WTC11 (cell line): ENCODE results near the gene GHR. TPM values are rescaled to one million over a fixed set of nuclear protein-coding genes. Genes with fewer than 3 reads are reported as not detected.

ENCODE experiments used
- ATAC-seq: fragments of 200-7000 bp; cut with Tn5 transposase; 2 replicates; pipeline ENCODE4 v1.10.0; 2021; ENCODE audit warnings: mild to moderate bottlenecking, moderate library complexity
- CTCF ChIA-PET: fragments of 300-600 bp; sonication (Branson Sonifier 250); formaldehyde crosslinking; loops from one replicate; lab custom pipeline; 2021; ENCODE audit warnings: antibody characterized with exemption; lab: Charles Lee
- POLR2A ChIA-PET: fragments of 350-600 bp; sonication (Branson Sonifier 250); formaldehyde crosslinking; loops from one replicate; lab custom pipeline; 2021; ENCODE audit warnings: antibody characterized with exemption; lab: Charles Lee
- DNase-seq: peaks from one replicate; pipeline ENCODE4 v3.0.0; 2021; ENCODE audit warnings: low spot score
- H3K27ac Mint-ChIP-seq: 2 replicates; pipeline ENCODE4 v1.8.0; 2021; ENCODE audit warnings: mixed read lengths
- H3K27me3 Mint-ChIP-seq: 2 replicates; pipeline ENCODE4 v1.8.0; 2021; ENCODE audit warnings: low read depth, mild to moderate bottlenecking, moderate library complexity, mixed read lengths
- H3K36me3 Mint-ChIP-seq: 2 replicates; pipeline ENCODE4 v1.8.0; 2021; ENCODE audit warnings: mixed read lengths
- H3K4me1 Mint-ChIP-seq: 2 replicates; pipeline ENCODE4 v1.8.0; 2022; ENCODE audit warnings: mixed read lengths
- H3K4me3 Mint-ChIP-seq: 2 replicates; pipeline ENCODE4 v1.8.0; 2021; ENCODE audit warnings: mild to moderate bottlenecking, moderate library complexity, mixed read lengths
- H3K9me3 Mint-ChIP-seq: 2 replicates; pipeline ENCODE4 v1.8.0; 2021; ENCODE audit warnings: mixed read lengths
- ATF3 ChIP-seq: sonication (generic); formaldehyde crosslinking; conservative IDR thresholded peaks from 2 replicates; pipeline ENCODE4 v1.8.1; 2022; ENCODE audit warnings: mild to moderate bottlenecking, missing genetic modification reagents
- CBFB ChIP-seq: sonication (generic); formaldehyde crosslinking; IDR thresholded peaks from 2 replicates; pipeline ENCODE4 v1.8.1; 2022; ENCODE audit warnings: mild to moderate bottlenecking, low read depth, missing genetic modification reagents
- ELF4 ChIP-seq: sonication (generic); formaldehyde crosslinking; IDR thresholded peaks from 2 replicates; pipeline ENCODE4 v1.8.1; 2022; ENCODE audit warnings: low read depth, mild to moderate bottlenecking, moderate library complexity, missing genetic modification reagents
- ETV6 ChIP-seq: sonication (generic); formaldehyde crosslinking; IDR thresholded peaks from 2 replicates; pipeline ENCODE4 v1.8.1; 2022; ENCODE audit warnings: mild to moderate bottlenecking, missing genetic modification reagents
- GRHL2 ChIP-seq: fragments of 250-450 bp; sonication (Bioruptor Pico); IDR thresholded peaks from 2 replicates; pipeline ENCODE4 v1.8.0; 2022; ENCODE audit warnings: mild to moderate bottlenecking, moderate library complexity; ENCODE audit not compliant: insufficient replicate concordance, severe bottlenecking
- GTF2I ChIP-seq: fragments of 250-450 bp; sonication (Bioruptor Pico); conservative IDR thresholded peaks from 2 replicates; pipeline ENCODE4 v1.4.0; 2021; ENCODE audit warnings: mild to moderate bottlenecking
- HMGA2 ChIP-seq: fragments of 250-450 bp; sonication (Bioruptor Pico); IDR thresholded peaks from 2 replicates; pipeline ENCODE4 v1.4.0; 2021; ENCODE audit warnings: mild to moderate bottlenecking, moderate library complexity
- IRF1 ChIP-seq: sonication (generic); formaldehyde crosslinking; IDR thresholded peaks from 2 replicates; pipeline ENCODE4 v1.8.0; 2023; ENCODE audit warnings: missing genetic modification reagents
- KAT7 ChIP-seq: sonication (generic); formaldehyde crosslinking; IDR thresholded peaks from 2 replicates; pipeline ENCODE4 v1.8.1; 2023; ENCODE audit warnings: missing genetic modification reagents, mild to moderate bottlenecking, borderline replicate concordance
- NFE2L1 ChIP-seq: sonication (generic); formaldehyde crosslinking; IDR thresholded peaks from 2 replicates; pipeline ENCODE4 v1.8.1; 2023; ENCODE audit warnings: missing genetic modification reagents
- NFYB ChIP-seq: sonication (generic); formaldehyde crosslinking; conservative IDR thresholded peaks from 2 replicates; pipeline ENCODE4 v1.8.0; 2022; ENCODE audit warnings: low read depth, missing genetic modification reagents
- PRRX2 ChIP-seq: fragments of 250-450 bp; sonication (Bioruptor Pico); IDR thresholded peaks from 2 replicates; pipeline ENCODE4 v1.8.0; 2021; ENCODE audit warnings: mild to moderate bottlenecking
- RELA ChIP-seq: sonication (generic); formaldehyde crosslinking; IDR thresholded peaks from 2 replicates; pipeline ENCODE4 v1.8.1; 2022; ENCODE audit warnings: missing genetic modification reagents, mild to moderate bottlenecking, borderline replicate concordance
- SMAD4 ChIP-seq: sonication (generic); formaldehyde crosslinking; IDR thresholded peaks from 2 replicates; pipeline ENCODE4 v1.8.0; 2022; ENCODE audit warnings: mild to moderate bottlenecking, missing genetic modification reagents
- SOX15 ChIP-seq: fragments of 250-450 bp; sonication (Bioruptor Pico); IDR thresholded peaks from 2 replicates; pipeline ENCODE4 v1.9.0; 2021; ENCODE audit warnings: mild to moderate bottlenecking
- TEAD4 ChIP-seq: sonication (generic); formaldehyde crosslinking; IDR thresholded peaks from 2 replicates; pipeline ENCODE4 v1.8.0; 2022; ENCODE audit warnings: mild to moderate bottlenecking, missing genetic modification reagents
- ZNF263 ChIP-seq: sonication (generic); formaldehyde crosslinking; IDR thresholded peaks from 2 replicates; pipeline ENCODE4 v1.8.1; 2022; ENCODE audit warnings: low read depth, mild to moderate bottlenecking, moderate library complexity, missing genetic modification reagents
- ZNF416 ChIP-seq: fragments of 250-450 bp; sonication (Bioruptor Pico); IDR thresholded peaks from 2 replicates; pipeline ENCODE4 v1.9.0; 2021; ENCODE audit warnings: mild to moderate bottlenecking, inconsistent platforms
- total RNA-seq: library from RNA; stranded (reverse); gene quantifications from 3 replicates; pipeline ENCODE4 v1.2.3, GENCODE V29; 2021
- TF ChIP-seq, protein P1 (sequence below): sonication (generic); formaldehyde crosslinking; IDR thresholded peaks from 2 replicates; pipeline ENCODE4 v1.8.0; 2023; ENCODE audit warnings: mild to moderate bottlenecking, missing genetic modification reagents
- TF ChIP-seq, protein P2 (sequence below): fragments of 200-600 bp; IDR thresholded peaks from 2 replicates; pipeline ENCODE4 v1.8.0; 2022; ENCODE audit warnings: antibody characterized with exemption
- TF ChIP-seq, protein P3 (sequence below): fragments of 250-450 bp; sonication (Bioruptor Pico); IDR thresholded peaks from 2 replicates; pipeline ENCODE4 v1.9.0; 2021; ENCODE audit warnings: mild to moderate bottlenecking
- TF ChIP-seq, protein P4 (sequence below): sonication (generic); formaldehyde crosslinking; IDR thresholded peaks from 2 replicates; pipeline ENCODE4 v1.8.0; 2022; ENCODE audit warnings: mild to moderate bottlenecking, missing genetic modification reagents
- TF ChIP-seq, protein P5 (sequence below): sonication (generic); formaldehyde crosslinking; IDR thresholded peaks from 2 replicates; pipeline ENCODE4 v1.8.0; 2022; ENCODE audit warnings: mild to moderate bottlenecking, missing genetic modification reagents

The GHR gene
- total RNA-seq, 1 experiment from 2014 or later: 0.57 TPM

DNA sequence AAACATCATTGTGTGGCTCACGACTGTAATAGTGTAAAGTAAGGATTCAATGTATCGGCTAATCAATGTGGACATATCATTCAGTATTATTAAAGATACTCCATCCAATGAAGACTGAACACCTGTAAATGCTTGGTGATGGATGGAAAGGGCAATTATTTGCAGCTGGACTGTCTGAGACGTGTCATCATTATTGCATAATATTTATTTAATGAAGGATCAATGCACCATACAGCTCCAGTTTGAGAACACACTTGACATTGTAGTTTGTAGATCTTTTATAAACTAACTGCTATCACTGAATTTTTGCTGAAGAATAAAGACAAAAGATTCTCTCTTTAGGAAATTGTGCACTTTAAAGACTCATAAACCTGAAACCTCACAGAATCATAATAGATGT, 215.7 kb downstream of the GHR start (continued):
- TF ChIP-seq, protein P1, sequence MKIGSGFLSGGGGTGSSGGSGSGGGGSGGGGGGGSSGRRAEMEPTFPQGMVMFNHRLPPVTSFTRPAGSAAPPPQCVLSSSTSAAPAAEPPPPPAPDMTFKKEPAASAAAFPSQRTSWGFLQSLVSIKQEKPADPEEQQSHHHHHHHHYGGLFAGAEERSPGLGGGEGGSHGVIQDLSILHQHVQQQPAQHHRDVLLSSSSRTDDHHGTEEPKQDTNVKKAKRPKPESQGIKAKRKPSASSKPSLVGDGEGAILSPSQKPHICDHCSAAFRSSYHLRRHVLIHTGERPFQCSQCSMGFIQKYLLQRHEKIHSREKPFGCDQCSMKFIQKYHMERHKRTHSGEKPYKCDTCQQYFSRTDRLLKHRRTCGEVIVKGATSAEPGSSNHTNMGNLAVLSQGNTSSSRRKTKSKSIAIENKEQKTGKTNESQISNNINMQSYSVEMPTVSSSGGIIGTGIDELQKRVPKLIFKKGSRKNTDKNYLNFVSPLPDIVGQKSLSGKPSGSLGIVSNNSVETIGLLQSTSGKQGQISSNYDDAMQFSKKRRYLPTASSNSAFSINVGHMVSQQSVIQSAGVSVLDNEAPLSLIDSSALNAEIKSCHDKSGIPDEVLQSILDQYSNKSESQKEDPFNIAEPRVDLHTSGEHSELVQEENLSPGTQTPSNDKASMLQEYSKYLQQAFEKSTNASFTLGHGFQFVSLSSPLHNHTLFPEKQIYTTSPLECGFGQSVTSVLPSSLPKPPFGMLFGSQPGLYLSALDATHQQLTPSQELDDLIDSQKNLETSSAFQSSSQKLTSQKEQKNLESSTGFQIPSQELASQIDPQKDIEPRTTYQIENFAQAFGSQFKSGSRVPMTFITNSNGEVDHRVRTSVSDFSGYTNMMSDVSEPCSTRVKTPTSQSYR (CRISPR knock-in tag): no peak
- no peak for TF ChIP-seq ETV6 (CRISPR knock-in tag)
- TF ChIP-seq, protein P2, sequence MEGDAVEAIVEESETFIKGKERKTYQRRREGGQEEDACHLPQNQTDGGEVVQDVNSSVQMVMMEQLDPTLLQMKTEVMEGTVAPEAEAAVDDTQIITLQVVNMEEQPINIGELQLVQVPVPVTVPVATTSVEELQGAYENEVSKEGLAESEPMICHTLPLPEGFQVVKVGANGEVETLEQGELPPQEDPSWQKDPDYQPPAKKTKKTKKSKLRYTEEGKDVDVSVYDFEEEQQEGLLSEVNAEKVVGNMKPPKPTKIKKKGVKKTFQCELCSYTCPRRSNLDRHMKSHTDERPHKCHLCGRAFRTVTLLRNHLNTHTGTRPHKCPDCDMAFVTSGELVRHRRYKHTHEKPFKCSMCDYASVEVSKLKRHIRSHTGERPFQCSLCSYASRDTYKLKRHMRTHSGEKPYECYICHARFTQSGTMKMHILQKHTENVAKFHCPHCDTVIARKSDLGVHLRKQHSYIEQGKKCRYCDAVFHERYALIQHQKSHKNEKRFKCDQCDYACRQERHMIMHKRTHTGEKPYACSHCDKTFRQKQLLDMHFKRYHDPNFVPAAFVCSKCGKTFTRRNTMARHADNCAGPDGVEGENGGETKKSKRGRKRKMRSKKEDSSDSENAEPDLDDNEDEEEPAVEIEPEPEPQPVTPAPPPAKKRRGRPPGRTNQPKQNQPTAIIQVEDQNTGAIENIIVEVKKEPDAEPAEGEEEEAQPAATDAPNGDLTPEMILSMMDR: no peak
- TF ChIP-seq ATF3 (CRISPR knock-in tag): no peak
- TF ChIP-seq RELA (CRISPR knock-in tag): no peak
- TF ChIP-seq IRF1: no peak
- TF ChIP-seq SOX15: no peak

DNA sequence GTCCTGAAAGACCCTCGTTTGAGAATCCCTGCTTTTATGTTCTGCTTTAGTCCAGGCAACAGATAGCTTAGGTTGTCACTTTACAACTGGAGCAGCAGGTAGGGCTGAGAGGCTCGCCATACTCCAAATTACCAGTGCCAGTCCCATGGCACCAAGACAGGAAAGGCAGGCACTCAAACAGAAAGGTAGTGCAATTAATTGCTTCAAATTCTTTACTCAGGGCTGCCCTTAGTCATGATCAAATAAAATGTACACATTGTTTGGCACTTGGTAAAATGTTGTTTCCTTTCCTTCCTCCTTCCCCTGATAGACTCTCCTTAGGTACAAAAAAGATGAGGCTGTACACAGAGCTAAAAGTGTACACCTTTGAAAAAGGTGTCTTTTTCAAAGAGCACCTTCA, 217.6 kb downstream of the GHR start:
- no peak overlapping the region for H3K4me3 Mint-ChIP-seq
- H3K27ac Mint-ChIP-seq: no peak overlapping the region
- DNase-seq: no peak
- no peaks in the 10 kb centered on the region for H3K27me3 Mint-ChIP-seq
- no peaks in the 10 kb centered on the region for H3K36me3 Mint-ChIP-seq
- ChIA-PET CTCF (no interaction called here), POLR2A (no interaction called here)
- no peak for TF ChIP-seq KAT7 (CRISPR knock-in tag)
- TF ChIP-seq, protein P3, sequence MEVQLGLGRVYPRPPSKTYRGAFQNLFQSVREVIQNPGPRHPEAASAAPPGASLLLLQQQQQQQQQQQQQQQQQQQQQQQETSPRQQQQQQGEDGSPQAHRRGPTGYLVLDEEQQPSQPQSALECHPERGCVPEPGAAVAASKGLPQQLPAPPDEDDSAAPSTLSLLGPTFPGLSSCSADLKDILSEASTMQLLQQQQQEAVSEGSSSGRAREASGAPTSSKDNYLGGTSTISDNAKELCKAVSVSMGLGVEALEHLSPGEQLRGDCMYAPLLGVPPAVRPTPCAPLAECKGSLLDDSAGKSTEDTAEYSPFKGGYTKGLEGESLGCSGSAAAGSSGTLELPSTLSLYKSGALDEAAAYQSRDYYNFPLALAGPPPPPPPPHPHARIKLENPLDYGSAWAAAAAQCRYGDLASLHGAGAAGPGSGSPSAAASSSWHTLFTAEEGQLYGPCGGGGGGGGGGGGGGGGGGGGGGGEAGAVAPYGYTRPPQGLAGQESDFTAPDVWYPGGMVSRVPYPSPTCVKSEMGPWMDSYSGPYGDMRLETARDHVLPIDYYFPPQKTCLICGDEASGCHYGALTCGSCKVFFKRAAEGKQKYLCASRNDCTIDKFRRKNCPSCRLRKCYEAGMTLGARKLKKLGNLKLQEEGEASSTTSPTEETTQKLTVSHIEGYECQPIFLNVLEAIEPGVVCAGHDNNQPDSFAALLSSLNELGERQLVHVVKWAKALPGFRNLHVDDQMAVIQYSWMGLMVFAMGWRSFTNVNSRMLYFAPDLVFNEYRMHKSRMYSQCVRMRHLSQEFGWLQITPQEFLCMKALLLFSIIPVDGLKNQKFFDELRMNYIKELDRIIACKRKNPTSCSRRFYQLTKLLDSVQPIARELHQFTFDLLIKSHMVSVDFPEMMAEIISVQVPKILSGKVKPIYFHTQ: no peak
- TF ChIP-seq, protein P4, sequence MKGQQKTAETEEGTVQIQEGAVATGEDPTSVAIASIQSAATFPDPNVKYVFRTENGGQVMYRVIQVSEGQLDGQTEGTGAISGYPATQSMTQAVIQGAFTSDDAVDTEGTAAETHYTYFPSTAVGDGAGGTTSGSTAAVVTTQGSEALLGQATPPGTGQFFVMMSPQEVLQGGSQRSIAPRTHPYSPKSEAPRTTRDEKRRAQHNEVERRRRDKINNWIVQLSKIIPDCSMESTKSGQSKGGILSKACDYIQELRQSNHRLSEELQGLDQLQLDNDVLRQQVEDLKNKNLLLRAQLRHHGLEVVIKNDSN (CRISPR knock-in tag): no peak
- TF ChIP-seq SMAD4 (CRISPR knock-in tag): no peak
- no peak for ATAC-seq
- no peaks in the 10 kb centered on the region for H3K4me1 Mint-ChIP-seq
- no peaks in the 10 kb centered on the region for H3K9me3 Mint-ChIP-seq

DNA sequence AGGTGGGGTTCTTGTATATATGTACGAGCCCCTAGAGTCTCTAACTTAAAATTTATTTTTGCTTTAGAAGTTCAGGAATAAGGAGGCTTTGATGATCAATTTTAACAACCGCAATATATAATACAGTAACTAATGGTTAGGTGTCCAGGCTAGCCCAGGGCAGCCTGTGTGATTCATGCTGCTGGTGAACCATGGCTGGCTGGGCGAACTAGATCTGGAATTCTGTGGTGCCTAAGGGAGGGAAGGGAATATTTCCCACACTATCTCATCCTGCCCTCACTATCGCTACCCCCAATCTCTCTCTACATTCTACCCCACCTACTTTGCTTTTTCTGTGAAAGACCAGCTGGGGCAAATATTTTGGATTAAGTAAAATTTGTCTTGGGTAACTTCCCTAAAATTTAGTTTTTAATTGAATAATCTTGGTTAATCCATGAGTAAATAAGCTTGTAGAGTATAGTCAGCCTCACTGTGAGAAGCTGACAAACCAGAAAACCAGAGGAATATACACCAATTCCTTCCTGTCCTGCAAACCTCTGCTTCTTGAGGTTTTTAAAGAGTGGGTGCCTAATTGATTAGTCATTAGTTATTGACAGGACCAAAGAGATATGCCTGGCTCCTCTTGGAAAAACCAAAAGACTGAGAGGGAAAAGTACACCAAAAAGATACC, 218.2 kb downstream of the GHR start:
- Mint-ChIP-seq H3K4me1 (no peaks in the 10 kb centered on the region), H3K9me3 (no peaks in the 10 kb centered on the region), H3K27me3 (no peaks in the 10 kb centered on the region), H3K36me3 (no peaks in the 10 kb centered on the region), H3K4me3 (no peak overlapping the region), H3K27ac (no peak overlapping the region)
- ATAC-seq (no peak), DNase-seq (no peak)
- ChIA-PET POLR2A (no interaction called here), CTCF (no interaction called here)
- no peak for TF ChIP-seq HMGA2 (CRISPR knock-in tag)
- TF ChIP-seq ZNF263 (CRISPR knock-in tag): no peak
- no peak for TF ChIP-seq RELA (CRISPR knock-in tag)
- no peak for TF ChIP-seq TEAD4 (CRISPR knock-in tag)
- TF ChIP-seq, protein P5, sequence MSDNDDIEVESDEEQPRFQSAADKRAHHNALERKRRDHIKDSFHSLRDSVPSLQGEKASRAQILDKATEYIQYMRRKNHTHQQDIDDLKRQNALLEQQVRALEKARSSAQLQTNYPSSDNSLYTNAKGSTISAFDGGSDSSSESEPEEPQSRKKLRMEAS (CRISPR knock-in tag): no peak
- TF ChIP-seq NFE2L1 (CRISPR knock-in tag): no peak
- no peak for TF ChIP-seq ELF4 (CRISPR knock-in tag)
- no peak for TF ChIP-seq GTF2I (CRISPR knock-in tag)
- TF ChIP-seq CBFB (CRISPR knock-in tag): no peak
- TF ChIP-seq NFYB (CRISPR knock-in tag): no peak
- TF ChIP-seq ZNF416: no peak
- TF ChIP-seq, protein P4 (CRISPR knock-in tag): no peak
- no peak for TF ChIP-seq PRRX2 (CRISPR knock-in tag)
- no peak for TF ChIP-seq GRHL2 (CRISPR knock-in tag)
